ENCODE data around the gene SCN4B. TPM values are rescaled to one million over a fixed set of nuclear protein-coding genes. Genes with fewer than 3 reads are reported as not detected.

SCN4B gene
- total RNA-seq, 1 donor from 2014 or later: 0.53 TPM

GRCh38 chr11:118146554-118146953 lies 6.1 kb downstream of the SCN4B start:
- TF ChIP-seq, protein P1, sequence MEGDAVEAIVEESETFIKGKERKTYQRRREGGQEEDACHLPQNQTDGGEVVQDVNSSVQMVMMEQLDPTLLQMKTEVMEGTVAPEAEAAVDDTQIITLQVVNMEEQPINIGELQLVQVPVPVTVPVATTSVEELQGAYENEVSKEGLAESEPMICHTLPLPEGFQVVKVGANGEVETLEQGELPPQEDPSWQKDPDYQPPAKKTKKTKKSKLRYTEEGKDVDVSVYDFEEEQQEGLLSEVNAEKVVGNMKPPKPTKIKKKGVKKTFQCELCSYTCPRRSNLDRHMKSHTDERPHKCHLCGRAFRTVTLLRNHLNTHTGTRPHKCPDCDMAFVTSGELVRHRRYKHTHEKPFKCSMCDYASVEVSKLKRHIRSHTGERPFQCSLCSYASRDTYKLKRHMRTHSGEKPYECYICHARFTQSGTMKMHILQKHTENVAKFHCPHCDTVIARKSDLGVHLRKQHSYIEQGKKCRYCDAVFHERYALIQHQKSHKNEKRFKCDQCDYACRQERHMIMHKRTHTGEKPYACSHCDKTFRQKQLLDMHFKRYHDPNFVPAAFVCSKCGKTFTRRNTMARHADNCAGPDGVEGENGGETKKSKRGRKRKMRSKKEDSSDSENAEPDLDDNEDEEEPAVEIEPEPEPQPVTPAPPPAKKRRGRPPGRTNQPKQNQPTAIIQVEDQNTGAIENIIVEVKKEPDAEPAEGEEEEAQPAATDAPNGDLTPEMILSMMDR (IDR thresholded peaks at IDR 0.05; ENCODE audit: insufficient read depth, low read length, severe bottlenecking): no peak
- Histone ChIP-seq H3K27me3 (ENCODE audit: control insufficient read depth, insufficient read depth, low read length) (no peaks in the 10 kb centered on the region), H3K4me3 (ENCODE audit: low read depth, low read length) (no peak overlapping the region), H3K36me3 (ENCODE audit: control insufficient read depth, insufficient read depth, low read length) (no peaks in the 10 kb centered on the region)
- FAIRE-seq: peak; percentile 68
- no peak for DNase-seq (ENCODE audit: low read depth)

DNA sequence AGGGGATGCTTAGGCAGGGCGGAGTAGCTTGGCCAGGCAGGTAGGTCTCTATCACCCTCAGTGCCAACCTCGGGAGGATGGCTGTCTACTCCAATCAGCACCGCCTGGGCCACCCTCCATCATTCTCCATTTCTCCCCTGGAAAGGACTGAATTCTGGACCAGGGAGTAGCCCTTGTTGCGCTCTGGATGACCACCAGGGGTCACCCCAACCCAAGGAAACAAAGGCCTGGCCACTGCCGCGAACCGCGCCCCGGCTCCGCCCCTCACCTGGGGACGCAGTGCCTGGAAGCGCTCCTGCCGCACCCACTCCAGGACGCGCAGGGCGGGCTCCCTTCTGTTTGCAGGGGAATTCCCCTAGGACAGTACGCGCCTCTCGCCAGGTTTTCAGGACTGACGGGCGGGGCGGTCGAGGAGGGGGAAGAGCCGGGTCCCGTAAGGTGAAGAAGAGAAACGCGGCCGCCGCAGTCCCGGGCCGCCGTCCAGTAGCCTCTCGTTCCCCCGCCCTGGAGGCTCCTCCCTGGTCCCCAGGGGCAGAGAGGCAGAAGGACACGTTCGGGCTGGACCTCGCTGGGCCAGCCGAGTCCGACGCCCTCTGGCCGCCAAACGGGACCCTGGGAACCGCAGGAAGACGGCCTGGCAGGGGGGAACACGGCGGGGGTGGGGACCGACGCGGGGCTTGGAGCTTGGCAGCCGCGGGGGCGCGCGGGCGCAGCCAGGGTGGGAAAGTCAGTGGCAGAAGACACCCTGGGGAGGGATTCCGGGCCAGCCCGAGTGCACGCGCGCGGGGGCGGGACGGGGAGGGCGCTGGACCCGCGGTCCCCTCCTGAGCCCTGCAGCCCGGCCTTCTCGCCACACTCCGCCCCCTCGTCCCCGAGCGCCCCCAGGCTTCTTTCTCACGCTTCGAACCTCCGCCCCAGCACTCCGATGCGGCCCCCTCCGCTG lies 7.1 kb downstream of the SCN4B start:
- Histone ChIP-seq H3K4me3 (ENCODE audit: low read depth, low read length) (peak overlapping the region; percentile 53), H3K27me3 (ENCODE audit: control insufficient read depth, insufficient read depth, low read length) (no peaks in the 10 kb centered on the region), H3K36me3 (ENCODE audit: control insufficient read depth, insufficient read depth, low read length) (no peaks in the 10 kb centered on the region)
- TF ChIP-seq, protein P1 (IDR thresholded peaks at IDR 0.05; ENCODE audit: insufficient read depth, low read length, severe bottlenecking): peak; percentile 87
- FAIRE-seq: no peak
- DNase-seq (ENCODE audit: low read depth): peak; percentile 84

DNA sequence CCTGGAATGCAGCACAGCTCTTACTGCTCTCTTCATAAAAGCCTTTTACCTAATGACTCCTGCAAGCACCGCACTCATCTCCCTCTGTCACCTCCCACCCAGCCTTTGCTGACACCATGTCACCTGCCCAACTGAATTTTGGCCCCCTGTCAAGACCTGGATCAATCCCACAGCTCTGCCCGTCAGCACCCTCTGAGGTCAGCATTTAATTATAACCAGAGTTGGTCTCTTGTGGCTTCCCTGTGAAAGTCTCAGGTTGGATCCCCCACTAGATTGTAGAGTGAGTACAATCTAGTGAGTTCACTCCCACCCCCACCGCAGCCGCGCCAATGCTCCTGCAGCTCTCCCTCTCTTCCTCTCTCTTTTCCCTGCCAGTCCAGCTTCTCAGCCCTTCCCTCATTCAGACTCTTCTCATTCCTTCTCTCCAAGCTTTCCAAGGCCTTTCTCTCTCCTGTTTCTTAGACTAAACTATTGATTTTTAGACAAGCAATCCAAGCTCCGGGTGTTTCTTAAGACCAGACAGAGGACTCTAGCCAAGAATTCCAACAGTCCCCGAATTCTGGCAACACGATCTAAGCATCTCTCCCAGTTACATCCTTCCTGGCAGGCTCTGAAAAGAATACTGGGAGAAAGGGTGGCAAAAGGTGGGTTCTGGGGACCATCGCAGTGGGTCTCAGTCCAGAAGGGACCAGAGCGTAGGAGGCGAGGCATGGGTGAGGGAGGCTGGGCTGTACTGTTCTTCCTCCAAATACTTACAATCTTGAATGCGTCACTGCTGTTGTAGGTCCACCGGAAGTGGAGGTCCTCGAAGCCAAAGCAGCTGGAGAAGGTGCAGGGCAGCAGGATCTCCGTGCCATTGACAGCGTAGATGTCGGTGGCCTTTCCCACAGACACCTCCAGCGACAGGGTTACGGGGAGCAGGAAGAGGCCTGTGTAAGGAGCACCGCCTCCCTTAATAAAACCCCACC lies 8.0 kb downstream of the SCN4B start:
- TF ChIP-seq, protein P1 (IDR thresholded peaks at IDR 0.05; ENCODE audit: insufficient read depth, low read length, severe bottlenecking): no peak
- FAIRE-seq (no peak), DNase-seq (ENCODE audit: low read depth) (no peak)
- Histone ChIP-seq H3K27me3 (ENCODE audit: control insufficient read depth, insufficient read depth, low read length) (no peaks in the 10 kb centered on the region), H3K36me3 (ENCODE audit: control insufficient read depth, insufficient read depth, low read length) (no peaks in the 10 kb centered on the region), H3K4me3 (ENCODE audit: low read depth, low read length) (no peak overlapping the region)

DNA sequence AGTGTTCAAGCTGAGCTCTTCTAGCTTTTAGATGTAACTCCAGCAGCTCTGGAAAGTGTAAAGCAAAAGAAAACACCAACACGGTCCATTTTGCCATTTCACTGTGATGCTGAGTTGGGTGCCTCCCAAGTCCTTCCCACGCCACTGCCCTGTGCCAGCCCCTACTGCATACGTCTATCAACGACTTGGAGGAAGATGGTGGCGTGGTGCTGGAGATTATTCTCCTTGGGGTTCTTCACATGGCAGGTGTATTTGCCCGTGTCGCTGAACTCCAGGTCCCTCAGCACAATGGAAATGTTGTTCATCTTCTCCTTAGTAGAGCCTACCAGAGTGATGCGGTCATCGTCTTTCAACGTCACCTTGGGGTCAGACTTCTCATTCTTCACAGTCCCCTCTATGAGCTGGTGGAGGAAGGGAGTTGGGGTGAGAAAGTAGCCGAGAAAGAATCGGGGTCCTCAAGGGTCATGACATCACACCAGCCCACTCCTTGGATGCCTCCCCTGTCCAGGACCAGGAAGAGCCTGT lies 8.9 kb downstream of the SCN4B start:
- no peaks in the 10 kb centered on the region for H3K27me3 ChIP-seq (ENCODE audit: control insufficient read depth, insufficient read depth, low read length)
- TF ChIP-seq, protein P1 (IDR thresholded peaks at IDR 0.05; ENCODE audit: insufficient read depth, low read length, severe bottlenecking): no peak
- FAIRE-seq (peak; percentile 50), DNase-seq (ENCODE audit: low read depth) (no peak)
- H3K36me3 ChIP-seq (ENCODE audit: control insufficient read depth, insufficient read depth, low read length): no peaks in the 10 kb centered on the region
- H3K4me3 ChIP-seq (ENCODE audit: low read depth, low read length): no peak overlapping the region

- Histone ChIP-seq H3K27me3 (ENCODE audit: control insufficient read depth, insufficient read depth, low read length) (no peaks in the 10 kb centered on the region), H3K4me3 (ENCODE audit: low read depth, low read length) (no peak overlapping the region), H3K36me3 (ENCODE audit: control insufficient read depth, insufficient read depth, low read length) (no peaks in the 10 kb centered on the region)
- TF ChIP-seq, protein P1 (IDR thresholded peaks at IDR 0.05; ENCODE audit: insufficient read depth, low read length, severe bottlenecking): no peak
- DNase-seq (ENCODE audit: low read depth): peak; percentile 61
- FAIRE-seq: peak; percentile 23
These were observed 9.8 kb downstream of the SCN4B start for GRCh38 chr11:118142809-118143208.
